ENCODE measurements around the gene NEUROD4. TPM values are rescaled to one million over a fixed set of nuclear protein-coding genes. Genes with fewer than 3 reads are reported as not detected.

Gene NEUROD4
- total and polyA plus RNA-seq, 8 donors: 0.02 TPM; not detected in 7

- peak; percentile 41 for FAIRE-seq
- no peaks in the 10 kb centered on the region for H3K36me3 ChIP-seq
- ATAC-seq: peak; percentile 76 to 94 (median 88)
- no peaks in the 10 kb centered on the region for H3K4me1 ChIP-seq
- intact Hi-C loops (cut with DNase I): loop anchor here in 2 of 3 donors (5.0 to 10.0 kb wide), 3 partner anchors 79 to 151 kb away; no protein-coding TSS in a partner anchor
- H3K27me3 ChIP-seq: no peaks in the 10 kb centered on the region
- no peak overlapping the region for H3K27ac ChIP-seq
- WGBS, 2 donors: 16 to 17% methylated on average over 12 of the region's 12 CpGs
- TF ChIP-seq CTCF (IDR thresholded peaks at IDR 0.05): peak; percentile 71 to 87 (median 82)
- DNase-seq: peak in 4 of 6 donors; percentile 17 to 61 (median 28)
- no peak overlapping the region for H3K4me3 ChIP-seq
- no peaks in the 10 kb centered on the region for H3K9me3 ChIP-seq
Observed at GRCh38 chr12:54993181-54993835, 26.5 kb upstream of the NEUROD4 start.

- Histone ChIP-seq H3K9me3 (no peaks in the 10 kb centered on the region), H3K27ac (no peak overlapping the region), H3K4me3 (no peak overlapping the region), H3K4me1 (no peaks in the 10 kb centered on the region), H3K27me3 (no peaks in the 10 kb centered on the region), H3K36me3 (no peaks in the 10 kb centered on the region)
- no peak for ATAC-seq
- intact Hi-C loops (cut with DNase I): loop anchor here in 1 of 3 donors (10.0 kb wide), 2 partner anchors 79 to 149 kb away; no protein-coding TSS in a partner anchor
- no peak for DNase-seq
- no peak for FAIRE-seq
- TF ChIP-seq CTCF (IDR thresholded peaks at IDR 0.05): no peak
- 36 to 48% methylated on average over 5 of the region's 5 CpGs for WGBS, 2 donors
Observed at GRCh38 chr12:54996205-54996604, 23.6 kb upstream of the NEUROD4 start.

- intact Hi-C loops (cut with DNase I): loop anchor here in 1 of 3 donors (10.0 kb wide), 2 partner anchors 77 to 147 kb away; no protein-coding TSS in a partner anchor
- ATAC-seq: no peak
- FAIRE-seq: no peak
- no peak for TF ChIP-seq CTCF (IDR thresholded peaks at IDR 0.05)
- Histone ChIP-seq H3K9me3 (no peaks in the 10 kb centered on the region), H3K36me3 (no peaks in the 10 kb centered on the region), H3K4me3 (no peak overlapping the region), H3K27ac (no peak overlapping the region), H3K27me3 (peaks cover 0 to 3% (median 0%) of the 10 kb centered on the region in 4 donors), H3K4me1 (no peaks in the 10 kb centered on the region)
- 50 to 58% methylated on average over 4 of the region's 4 CpGs for WGBS, 2 donors
- DNase-seq: no peak
Observed at GRCh38 chr12:54997929-54998522, 21.7 kb upstream of the NEUROD4 start.

GRCh38 chr12:54998958-54999510 is 20.7 kb upstream of the NEUROD4 start:
- intact Hi-C loops (cut with DNase I): loop anchor here in 1 of 3 donors (10.0 kb wide), 2 partner anchors 76 to 146 kb away; no protein-coding TSS in a partner anchor
- no peak for DNase-seq
- Histone ChIP-seq H3K4me1 (no peaks in the 10 kb centered on the region), H3K4me3 (no peak overlapping the region), H3K9me3 (no peaks in the 10 kb centered on the region), H3K27ac (no peak overlapping the region), H3K36me3 (no peaks in the 10 kb centered on the region), H3K27me3 (peaks cover 0 to 3% (median 0%) of the 10 kb centered on the region in 4 donors)
- FAIRE-seq: no peak
- 39 to 47% methylated on average over 5 of the region's 5 CpGs for WGBS, 2 donors
- ATAC-seq: no peak
- no peak for TF ChIP-seq CTCF (IDR thresholded peaks at IDR 0.05)
